Panc1 (cell line): ENCODE data around the gene SRSF3. TPM values are rescaled to one million over a fixed set of nuclear protein-coding genes. Genes with fewer than 3 reads are reported as not detected.
A peak's percentile ranks its signal among the peaks of the same experiment; 100 is the strongest.

Experiments
- ATAC-seq: fragments of 200-7000 bp; cut with Tn5 transposase; 2 replicates; pipeline ENCODE4 v1.9.1; 2020; ENCODE audit warnings: mild to moderate bottlenecking, moderate library complexity
- BruUV-seq: library from RNA; stranded (reverse); fragments of 400-500 nt; replicated peaks from 2 replicates; lab custom pipeline; 2021; lab: Mats Ljungman, UMichigan
- CTCF ChIA-PET: fragments of 300-600 bp; sonication (Branson Sonifier 250); formaldehyde crosslinking; loops from one replicate; lab custom pipeline; 2022; ENCODE audit warnings: antibody characterized with exemption; lab: Charles Lee
- POLR2A ChIA-PET: fragments of 300-600 bp; sonication (Branson Sonifier 250); formaldehyde crosslinking; loops from one replicate; lab custom pipeline; 2022; ENCODE audit warnings: antibody characterized with exemption; lab: Charles Lee
- DNase-seq: peaks from one replicate; pipeline ENCODE4 v3.0.0-alpha.2; 2010; ENCODE audit warnings: low read depth, low spot score
- H3K27ac ChIP-seq: 2 replicates; pipeline ENCODE4 v1.5.1; 2011; ENCODE audit warnings: mild to moderate bottlenecking, low read length, inconsistent platforms
- H3K27me3 ChIP-seq: fragments of 200-500 bp; sonication (Bioruptor generic); 2 replicates; pipeline ENCODE4 v1.6.0; 2014; ENCODE audit warnings: low read length, inconsistent platforms; ENCODE audit not compliant: control insufficient read depth, insufficient read depth
- H3K36me3 ChIP-seq: fragments of 200-500 bp; sonication (Bioruptor generic); 2 replicates; pipeline ENCODE4 v1.5.1; 2014; ENCODE audit warnings: inconsistent platforms, mild to moderate bottlenecking, low read length, moderate library complexity; ENCODE audit not compliant: control insufficient read depth, insufficient read depth
- H3K4me1 ChIP-seq: 2 replicates; pipeline ENCODE4 v1.5.1; 2011; ENCODE audit warnings: inconsistent platforms, mild to moderate bottlenecking, low read length, moderate library complexity; ENCODE audit not compliant: control insufficient read depth, insufficient read depth
- H3K4me3 ChIP-seq, 2 experiments: 2 replicates each; pipeline ENCODE4 v1.5.1; 2011 to 2012; ENCODE audit warnings: low read depth in 2 of 2, low read length in 2 of 2, mild to moderate bottlenecking in 2 of 2, inconsistent platforms in 1 of 2, moderate library complexity in 1 of 2
- H3K9me3 ChIP-seq: fragments of 200-500 bp; sonication (Bioruptor generic); 2 replicates; pipeline ENCODE4 v1.5.1; 2014; ENCODE audit warnings: low read depth, mild to moderate bottlenecking, inconsistent platforms, low read length, moderate library complexity; ENCODE audit not compliant: control insufficient read depth, insufficient read depth
- CTCF ChIP-seq: fragments of 450-650 bp; IDR thresholded peaks from 2 replicates; pipeline ENCODE4 v1.5.1; 2017; ENCODE audit warnings: mild to moderate bottlenecking
- POLR2AphosphoS5 ChIP-seq: IDR thresholded peaks from 2 replicates; pipeline ENCODE4 v1.6.1; 2012; ENCODE audit warnings: mild to moderate bottlenecking, low read depth, low read length, moderate library complexity
- REST ChIP-seq, 2 experiments: IDR thresholded peaks; 2 replicates each; pipeline ENCODE4 v1.6.1; 2011 to 2012; ENCODE audit warnings: low read depth in 2 of 2, control low read depth in 1 of 2, low read length in 1 of 2, mild to moderate bottlenecking in 1 of 2, moderate library complexity in 1 of 2; ENCODE audit not compliant: insufficient read depth in 1 of 2
- SIN3A ChIP-seq: IDR thresholded peaks from 2 replicates; pipeline ENCODE4 v1.6.1; 2012; ENCODE audit warnings: low read depth, mild to moderate bottlenecking, low read length, moderate library complexity, borderline replicate concordance; ENCODE audit not compliant: insufficient read depth
- TCF7L2 ChIP-seq: IDR thresholded peaks from 2 replicates; pipeline ENCODE4 v1.6.1; 2011; ENCODE audit warnings: mild to moderate bottlenecking, low read depth, low read length, inconsistent platforms
- in situ Hi-C: cut with HindIII; loops from 2 replicates; pipeline ENCODE4 v1.10.0; 2016; ENCODE audit warnings: low sequenced_read_pairs, low pct_unique_long_range_greater_than_20kb
- intact Hi-C: fragments of 100-400 bp; cut with micrococcal nuclease; formaldehyde crosslinking; loops from one replicate; pipeline ENCODE4 v1.10.0; 2022; ENCODE audit not compliant: unreplicated experiment
- total RNA-seq: library from RNA; stranded (reverse); gene quantifications from one replicate; pipeline ENCODE4 v1.2.1, GENCODE V29; 2021; ENCODE audit not compliant: unreplicated experiment

SRSF3 gene
- total RNA-seq, 1 experiment from 2014 or later: 356 TPM

GRCh38 chr6:36649086-36649485, 54.9 kb downstream of the SRSF3 start:
- POLR2A ChIA-PET: no interaction called here
- Histone ChIP-seq H3K27ac (no peak overlapping the region), H3K4me3 (no peak overlapping the region), H3K27me3 (no peaks in the 10 kb centered on the region), H3K9me3 (no peaks in the 10 kb centered on the region), H3K4me1 (no peaks in the 10 kb centered on the region), H3K36me3 (no peaks in the 10 kb centered on the region)
- no peak for DNase-seq
- TF ChIP-seq CTCF (no peak), SIN3A (no peak), POLR2AphosphoS5 (no peak), REST (IDR thresholded peaks at IDR 0.05; ENCODE audit: insufficient read depth in 1 of 2, low read depth in 2 of 2, low read length in 1 of 2) (no peak), TCF7L2 (no peak)
- in situ Hi-C loops (no loop called here), intact Hi-C loops (no loop called here)
- BruUV-seq: no TSS peak
- no peak for ATAC-seq
- CTCF ChIA-PET: interaction anchor here (0.8 kb wide), 1 partner anchor 110 kb away, joined by 3 read pairs; no protein-coding TSS in a partner anchor

- ATAC-seq: no peak
- CTCF ChIA-PET: interaction anchor here (0.5 to 0.8 kb wide), 2 partner anchors 102 to 109 kb away, joined by 3 to 10 read pairs; no protein-coding TSS in a partner anchor
- intact Hi-C loops: no loop called here
Measured at GRCh38 chr6:36649701-36650484, 55.7 kb downstream of the SRSF3 start.

More at GRCh38 chr6:36649701-36650484, 55.7 kb downstream of the SRSF3 start:
- POLR2A ChIA-PET: no interaction called here
- Histone ChIP-seq H3K4me3 (no peak overlapping the region), H3K27me3 (no peaks in the 10 kb centered on the region), H3K36me3 (no peaks in the 10 kb centered on the region), H3K9me3 (no peaks in the 10 kb centered on the region), H3K27ac (peak overlapping the region; percentile 34; the same call in 1 of the 2 replicates), H3K4me1 (no peaks in the 10 kb centered on the region)
- no peak for TF ChIP-seq REST (IDR thresholded peaks at IDR 0.05; ENCODE audit: insufficient read depth in 1 of 2, low read depth in 2 of 2, low read length in 1 of 2)
- no peak for TF ChIP-seq CTCF
- TF ChIP-seq POLR2AphosphoS5: no peak
- TF ChIP-seq TCF7L2: no peak
- no peak for TF ChIP-seq SIN3A
- in situ Hi-C loops: no loop called here
- BruUV-seq: no TSS peak
- DNase-seq: no peak
